Measurements from ENCODE around the gene PNPLA3. TPM values are rescaled to one million over a fixed set of nuclear protein-coding genes. Genes with fewer than 3 reads are reported as not detected.

PNPLA3 gene
- total and polyA plus RNA-seq, 7 donors: 1.3 TPM; not detected in 6

DNA sequence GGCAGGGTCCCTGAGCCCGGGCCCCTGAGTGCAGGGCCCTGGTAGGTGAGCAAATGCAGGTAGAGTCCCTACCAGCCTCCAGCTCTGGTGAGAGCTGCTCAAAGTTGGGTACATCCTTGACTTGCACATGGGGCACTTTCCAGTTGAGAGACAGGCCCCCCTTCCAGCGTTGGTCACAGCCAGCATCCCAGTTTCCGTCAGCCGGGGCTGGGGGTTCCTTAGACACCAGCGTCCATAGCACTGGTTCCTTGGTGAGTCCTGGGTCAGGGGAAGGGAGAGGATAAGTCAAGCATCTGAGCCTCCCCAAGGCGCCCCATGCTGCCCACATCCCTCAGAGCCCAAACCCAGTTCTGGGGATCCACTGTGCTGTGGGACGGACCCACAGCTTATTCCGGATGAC is 37.4 kb upstream of the PNPLA3 start:
- TF ChIP-seq POLR2A (IDR thresholded peaks at IDR 0.05) (no peak), POLR2AphosphoS5 (IDR thresholded peaks at IDR 0.05) (no peak), EP300 (IDR thresholded peaks at IDR 0.05) (no peak)
- TF ChIP-seq, protein P1, sequence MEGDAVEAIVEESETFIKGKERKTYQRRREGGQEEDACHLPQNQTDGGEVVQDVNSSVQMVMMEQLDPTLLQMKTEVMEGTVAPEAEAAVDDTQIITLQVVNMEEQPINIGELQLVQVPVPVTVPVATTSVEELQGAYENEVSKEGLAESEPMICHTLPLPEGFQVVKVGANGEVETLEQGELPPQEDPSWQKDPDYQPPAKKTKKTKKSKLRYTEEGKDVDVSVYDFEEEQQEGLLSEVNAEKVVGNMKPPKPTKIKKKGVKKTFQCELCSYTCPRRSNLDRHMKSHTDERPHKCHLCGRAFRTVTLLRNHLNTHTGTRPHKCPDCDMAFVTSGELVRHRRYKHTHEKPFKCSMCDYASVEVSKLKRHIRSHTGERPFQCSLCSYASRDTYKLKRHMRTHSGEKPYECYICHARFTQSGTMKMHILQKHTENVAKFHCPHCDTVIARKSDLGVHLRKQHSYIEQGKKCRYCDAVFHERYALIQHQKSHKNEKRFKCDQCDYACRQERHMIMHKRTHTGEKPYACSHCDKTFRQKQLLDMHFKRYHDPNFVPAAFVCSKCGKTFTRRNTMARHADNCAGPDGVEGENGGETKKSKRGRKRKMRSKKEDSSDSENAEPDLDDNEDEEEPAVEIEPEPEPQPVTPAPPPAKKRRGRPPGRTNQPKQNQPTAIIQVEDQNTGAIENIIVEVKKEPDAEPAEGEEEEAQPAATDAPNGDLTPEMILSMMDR (IDR thresholded peaks at IDR 0.05): no peak
- intact Hi-C loops (cut with DNase I): no loop called here
- Histone ChIP-seq H3K9me3 (no peaks in the 10 kb centered on the region), H3K36me3 (no peaks in the 10 kb centered on the region), H3K27ac (no peak overlapping the region), H3K27me3 (peaks cover 11 to 50% (median 41%) of the 10 kb centered on the region in 3 donors), H3K4me3 (no peak overlapping the region), H3K4me1 (peaks cover 0 to 4% (median 3%) of the 10 kb centered on the region in 4 donors)
- 60 to 67% methylated on average over 8 of the region's 8 CpGs for WGBS, 2 donors
- DNase-seq: peak; percentile 35

DNA sequence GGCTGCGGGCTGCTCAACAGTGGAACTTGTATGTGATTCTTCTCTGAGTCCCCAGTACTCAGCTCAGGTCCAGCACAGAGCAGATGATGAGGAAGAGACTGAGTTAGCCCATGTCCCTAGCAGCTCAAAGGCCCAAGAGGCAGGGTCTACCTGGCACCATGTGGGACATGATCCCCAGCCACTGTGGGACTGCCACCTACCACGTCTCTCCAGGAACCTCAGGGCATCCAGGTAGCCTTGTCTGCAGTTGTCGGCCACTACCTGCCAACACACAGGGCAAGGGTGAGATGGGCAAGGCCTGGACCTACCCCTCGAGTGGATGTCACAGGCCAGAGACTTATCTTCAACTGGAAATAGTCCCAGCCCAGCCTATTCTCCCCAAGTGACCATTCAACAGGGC is 36.2 kb upstream of the PNPLA3 start:
- Histone ChIP-seq H3K4me1 (peaks cover 0 to 12% (median 9%) of the 10 kb centered on the region in 4 donors), H3K27ac (no peak overlapping the region), H3K27me3 (peaks cover 20 to 57% (median 49%) of the 10 kb centered on the region in 3 donors), H3K36me3 (no peaks in the 10 kb centered on the region), H3K4me3 (no peak overlapping the region), H3K9me3 (no peaks in the 10 kb centered on the region)
- WGBS, 2 donors: 58 to 77% methylated on average over 4 of the region's 4 CpGs
- intact Hi-C loops (cut with DNase I): no loop called here
- TF ChIP-seq EP300 (IDR thresholded peaks at IDR 0.05): no peak
- no peak for TF ChIP-seq POLR2AphosphoS5 (IDR thresholded peaks at IDR 0.05)
- TF ChIP-seq, protein P1 (IDR thresholded peaks at IDR 0.05): no peak
- TF ChIP-seq POLR2A (IDR thresholded peaks at IDR 0.05): no peak
- peak; percentile 30 for DNase-seq

DNA sequence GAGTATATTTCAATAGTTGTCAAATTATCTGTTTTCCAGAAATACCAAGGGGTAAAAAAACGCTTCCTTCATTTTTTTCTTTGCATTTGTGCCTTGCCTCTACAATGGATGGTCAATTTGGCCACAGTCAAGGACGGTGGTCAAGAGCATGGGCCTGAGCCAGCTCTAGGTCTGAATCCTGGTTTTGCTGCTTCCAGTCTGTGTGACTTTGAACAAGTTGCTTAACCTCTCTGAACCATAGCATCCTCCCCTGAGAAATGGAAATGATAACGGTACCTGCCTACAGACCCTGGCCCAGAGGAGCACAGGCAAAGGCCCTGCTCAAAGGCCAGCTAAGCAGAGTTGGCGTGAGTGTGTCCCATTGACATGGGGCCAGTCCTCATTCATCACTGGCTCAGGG is 34.9 kb upstream of the PNPLA3 start:
- H3K9me3 ChIP-seq: no peaks in the 10 kb centered on the region
- peaks cover 0 to 12% (median 9%) of the 10 kb centered on the region in 4 donors for H3K4me1 ChIP-seq
- H3K27me3 ChIP-seq: peaks cover 20 to 69% (median 56%) of the 10 kb centered on the region in 3 donors
- H3K4me3 ChIP-seq: no peak overlapping the region
- WGBS, 2 donors: 64 to 82% methylated on average over 4 of the region's 4 CpGs
- H3K36me3 ChIP-seq: no peaks in the 10 kb centered on the region
- no peak overlapping the region for H3K27ac ChIP-seq
- no peak for DNase-seq
- intact Hi-C loops (cut with DNase I): no loop called here
- TF ChIP-seq, protein P1 (IDR thresholded peaks at IDR 0.05): no peak
- TF ChIP-seq POLR2AphosphoS5 (IDR thresholded peaks at IDR 0.05) (no peak), EP300 (IDR thresholded peaks at IDR 0.05) (no peak), POLR2A (IDR thresholded peaks at IDR 0.05) (no peak)

DNA sequence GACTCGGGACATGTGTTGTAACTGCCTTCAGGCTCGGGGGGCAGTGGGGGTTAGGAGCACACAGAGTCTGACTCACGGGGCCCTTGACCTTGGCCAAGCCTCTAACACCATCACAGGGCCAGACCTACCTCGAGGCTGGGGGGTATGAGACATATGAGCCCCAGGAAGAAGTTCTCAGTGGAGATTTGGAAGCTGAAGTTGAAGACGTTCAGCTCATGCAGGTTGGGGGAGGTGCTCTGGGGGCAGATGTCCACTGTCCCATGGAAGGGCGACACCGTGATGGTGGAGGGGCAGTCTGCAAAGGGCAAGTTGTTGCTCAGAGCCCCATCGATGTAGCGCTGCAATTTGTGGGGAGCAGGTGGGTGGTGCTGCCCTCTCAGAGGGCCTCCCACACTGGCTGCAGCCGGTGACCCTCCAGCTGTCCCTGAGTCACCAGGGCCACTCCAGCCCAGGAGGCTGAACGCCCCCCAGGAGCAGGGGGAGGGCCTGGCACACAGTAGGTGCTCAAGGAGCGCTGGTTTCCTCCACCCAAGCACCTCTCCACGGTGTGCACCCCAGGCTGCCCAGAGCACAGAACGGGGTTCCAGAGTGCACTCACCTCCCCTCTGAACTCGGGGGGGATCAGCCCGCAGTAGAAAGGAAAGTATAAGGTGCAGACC is 34.3 kb upstream of the PNPLA3 start:
- Histone ChIP-seq H3K36me3 (no peaks in the 10 kb centered on the region), H3K27ac (no peak overlapping the region), H3K4me3 (no peak overlapping the region), H3K27me3 (peaks cover 20 to 69% (median 56%) of the 10 kb centered on the region in 3 donors), H3K9me3 (no peaks in the 10 kb centered on the region), H3K4me1 (peaks cover 0 to 12% (median 9%) of the 10 kb centered on the region in 4 donors)
- DNase-seq: peak; percentile 39
- WGBS, 2 donors: 59 to 76% methylated on average over 16 of the region's 16 CpGs
- intact Hi-C loops (cut with DNase I): no loop called here
- no peak for TF ChIP-seq EP300 (IDR thresholded peaks at IDR 0.05)
- TF ChIP-seq, protein P1 (IDR thresholded peaks at IDR 0.05): no peak
- no peak for TF ChIP-seq POLR2A (IDR thresholded peaks at IDR 0.05)
- TF ChIP-seq POLR2AphosphoS5 (IDR thresholded peaks at IDR 0.05): no peak
